HEK293T (cell line): ENCODE data around the gene CHD5.

Source experiments
- ELF4 ChIP-seq: fragments of 450-650 bp; IDR thresholded peaks from 2 replicates; pipeline ENCODE4 v1.6.1; 2017; ENCODE audit warnings: antibody characterized with exemption
- FOXM1 ChIP-seq: fragments of 450-650 bp; IDR thresholded peaks from 2 replicates; pipeline ENCODE4 v1.6.1; 2017; ENCODE audit warnings: mild to moderate bottlenecking, borderline replicate concordance
- LEF1 ChIP-seq: fragments of 450-650 bp; IDR thresholded peaks from 2 replicates; pipeline ENCODE4 v1.6.1; 2017; ENCODE audit warnings: mild to moderate bottlenecking, borderline replicate concordance
- SP1 ChIP-seq: fragments of 450-650 bp; IDR thresholded peaks from 2 replicates; pipeline ENCODE4 v1.6.1; 2017
- TARDBP ChIP-seq: fragments of 450-650 bp; IDR thresholded peaks from 2 replicates; pipeline ENCODE4 v1.6.1; 2016

- no peak for TF ChIP-seq LEF1
- TF ChIP-seq SP1 = no peak
- no peak for TF ChIP-seq TARDBP
- no peak for TF ChIP-seq FOXM1
- TF ChIP-seq ELF4 = no peak
Observed at GRCh38 chr1:6143395-6143794, 36.7 kb downstream of the CHD5 start.
